ENCODE measurements around the gene MTUS2. TPM values are rescaled to one million over a fixed set of nuclear protein-coding genes. Genes with fewer than 3 reads are reported as not detected.

MTUS2 gene
- total and polyA plus RNA-seq, 2 experiments from 2014 or later, result 0.27 to 0.38 TPM

DNA sequence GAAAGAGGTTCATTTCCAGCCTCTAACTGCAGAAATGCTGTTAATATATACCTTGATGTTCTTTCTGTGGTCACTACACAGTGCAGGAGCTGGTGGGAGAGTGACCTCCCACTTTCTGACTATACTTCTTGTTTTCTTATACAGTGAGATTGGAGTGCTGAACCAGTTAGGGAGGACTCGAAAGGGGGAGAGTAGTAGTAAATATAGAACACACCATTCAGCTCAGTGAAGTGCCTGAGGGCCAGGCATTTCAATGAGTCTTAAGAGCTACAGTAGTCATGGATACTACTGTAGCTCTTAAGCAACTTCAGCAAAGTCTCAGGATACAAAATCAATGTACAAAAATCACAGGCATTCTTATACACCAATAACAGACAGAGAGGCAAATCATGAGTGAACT lies 372.9 kb downstream of the MTUS2 start:
- Histone ChIP-seq H3K36me3 (ENCODE audit: insufficient read depth) (no peaks in the 10 kb centered on the region), H3K79me2 (replicated peaks; ENCODE audit: insufficient read depth) (no peaks in the 10 kb centered on the region), H3K27ac (ENCODE audit: low read depth) (no peak overlapping the region), H3K4me3 (no peak overlapping the region), H4K20me1 (replicated peaks; ENCODE audit: insufficient read depth) (no peaks in the 10 kb centered on the region), H3K4me1 (ENCODE audit: insufficient read depth) (no peaks in the 10 kb centered on the region), H3K27me3 (ENCODE audit: insufficient read depth) (no peaks in the 10 kb centered on the region), H3K4me2 (no peak overlapping the region), H3K9me2 (ENCODE audit: insufficient read depth) (no peaks in the 10 kb centered on the region), H2AFZ (no peak overlapping the region), H3F3A (replicated peaks; ENCODE audit: low read depth) (no peaks in the 10 kb centered on the region)
- H3K9me3 Mint-ChIP-seq, result peaks cover 7% of the 10 kb centered on the region; the same call in 2 of the 3 replicates
- peaks cover 2% of the 10 kb centered on the region for H3K27me3 Mint-ChIP-seq (ENCODE audit: insufficient read depth, low read depth, poor library complexity)
- no peak for TF ChIP-seq EZH2phosphoT487 (IDR thresholded peaks at IDR 0.05; ENCODE audit: unreplicated experiment)
- H3K27ac Mint-ChIP-seq, result no peak overlapping the region
- H3K36me3 Mint-ChIP-seq (ENCODE audit: low read depth), result no peaks in the 10 kb centered on the region; the same call in 2 of the 3 replicates
- H3K4me1 Mint-ChIP-seq, result no peaks in the 10 kb centered on the region
- no peak for ATAC-seq
- H3K4me3 Mint-ChIP-seq, result no peak overlapping the region
- no peak for DNase-seq (ENCODE audit: low spot score)

DNA sequence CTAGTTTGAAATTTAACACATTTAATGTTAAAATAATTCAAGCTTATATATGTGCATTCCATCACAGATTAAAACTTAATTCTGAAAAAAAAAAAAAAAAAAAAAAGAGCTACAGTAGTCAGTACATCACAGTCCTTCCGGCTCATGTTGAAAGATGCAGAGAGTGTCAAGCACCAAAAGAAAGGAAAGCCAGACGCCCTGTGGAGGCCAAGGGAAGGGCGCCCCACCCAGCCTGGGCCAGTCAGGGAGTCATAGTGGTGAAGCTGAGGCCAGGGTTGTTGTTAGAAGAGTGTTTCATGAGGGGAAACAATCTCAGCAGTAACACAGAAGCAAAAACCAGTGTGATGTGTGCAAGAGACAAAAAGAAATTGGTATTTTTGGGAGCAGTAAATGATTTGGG lies 375.3 kb downstream of the MTUS2 start:
- H2AFZ ChIP-seq, result no peak overlapping the region
- H3K4me3 ChIP-seq, result no peak overlapping the region
- TF ChIP-seq CREB1 (CRISPR knock-in tag; IDR thresholded peaks at IDR 0.05; ENCODE audit: low read depth) (no peak), ZNF114 (CRISPR knock-in tag; IDR thresholded peaks at IDR 0.05) (no peak), POLR2AphosphoS5 (IDR thresholded peaks at IDR 0.05; ENCODE audit: low read depth) (no peak)
- TF ChIP-seq, protein P1, sequence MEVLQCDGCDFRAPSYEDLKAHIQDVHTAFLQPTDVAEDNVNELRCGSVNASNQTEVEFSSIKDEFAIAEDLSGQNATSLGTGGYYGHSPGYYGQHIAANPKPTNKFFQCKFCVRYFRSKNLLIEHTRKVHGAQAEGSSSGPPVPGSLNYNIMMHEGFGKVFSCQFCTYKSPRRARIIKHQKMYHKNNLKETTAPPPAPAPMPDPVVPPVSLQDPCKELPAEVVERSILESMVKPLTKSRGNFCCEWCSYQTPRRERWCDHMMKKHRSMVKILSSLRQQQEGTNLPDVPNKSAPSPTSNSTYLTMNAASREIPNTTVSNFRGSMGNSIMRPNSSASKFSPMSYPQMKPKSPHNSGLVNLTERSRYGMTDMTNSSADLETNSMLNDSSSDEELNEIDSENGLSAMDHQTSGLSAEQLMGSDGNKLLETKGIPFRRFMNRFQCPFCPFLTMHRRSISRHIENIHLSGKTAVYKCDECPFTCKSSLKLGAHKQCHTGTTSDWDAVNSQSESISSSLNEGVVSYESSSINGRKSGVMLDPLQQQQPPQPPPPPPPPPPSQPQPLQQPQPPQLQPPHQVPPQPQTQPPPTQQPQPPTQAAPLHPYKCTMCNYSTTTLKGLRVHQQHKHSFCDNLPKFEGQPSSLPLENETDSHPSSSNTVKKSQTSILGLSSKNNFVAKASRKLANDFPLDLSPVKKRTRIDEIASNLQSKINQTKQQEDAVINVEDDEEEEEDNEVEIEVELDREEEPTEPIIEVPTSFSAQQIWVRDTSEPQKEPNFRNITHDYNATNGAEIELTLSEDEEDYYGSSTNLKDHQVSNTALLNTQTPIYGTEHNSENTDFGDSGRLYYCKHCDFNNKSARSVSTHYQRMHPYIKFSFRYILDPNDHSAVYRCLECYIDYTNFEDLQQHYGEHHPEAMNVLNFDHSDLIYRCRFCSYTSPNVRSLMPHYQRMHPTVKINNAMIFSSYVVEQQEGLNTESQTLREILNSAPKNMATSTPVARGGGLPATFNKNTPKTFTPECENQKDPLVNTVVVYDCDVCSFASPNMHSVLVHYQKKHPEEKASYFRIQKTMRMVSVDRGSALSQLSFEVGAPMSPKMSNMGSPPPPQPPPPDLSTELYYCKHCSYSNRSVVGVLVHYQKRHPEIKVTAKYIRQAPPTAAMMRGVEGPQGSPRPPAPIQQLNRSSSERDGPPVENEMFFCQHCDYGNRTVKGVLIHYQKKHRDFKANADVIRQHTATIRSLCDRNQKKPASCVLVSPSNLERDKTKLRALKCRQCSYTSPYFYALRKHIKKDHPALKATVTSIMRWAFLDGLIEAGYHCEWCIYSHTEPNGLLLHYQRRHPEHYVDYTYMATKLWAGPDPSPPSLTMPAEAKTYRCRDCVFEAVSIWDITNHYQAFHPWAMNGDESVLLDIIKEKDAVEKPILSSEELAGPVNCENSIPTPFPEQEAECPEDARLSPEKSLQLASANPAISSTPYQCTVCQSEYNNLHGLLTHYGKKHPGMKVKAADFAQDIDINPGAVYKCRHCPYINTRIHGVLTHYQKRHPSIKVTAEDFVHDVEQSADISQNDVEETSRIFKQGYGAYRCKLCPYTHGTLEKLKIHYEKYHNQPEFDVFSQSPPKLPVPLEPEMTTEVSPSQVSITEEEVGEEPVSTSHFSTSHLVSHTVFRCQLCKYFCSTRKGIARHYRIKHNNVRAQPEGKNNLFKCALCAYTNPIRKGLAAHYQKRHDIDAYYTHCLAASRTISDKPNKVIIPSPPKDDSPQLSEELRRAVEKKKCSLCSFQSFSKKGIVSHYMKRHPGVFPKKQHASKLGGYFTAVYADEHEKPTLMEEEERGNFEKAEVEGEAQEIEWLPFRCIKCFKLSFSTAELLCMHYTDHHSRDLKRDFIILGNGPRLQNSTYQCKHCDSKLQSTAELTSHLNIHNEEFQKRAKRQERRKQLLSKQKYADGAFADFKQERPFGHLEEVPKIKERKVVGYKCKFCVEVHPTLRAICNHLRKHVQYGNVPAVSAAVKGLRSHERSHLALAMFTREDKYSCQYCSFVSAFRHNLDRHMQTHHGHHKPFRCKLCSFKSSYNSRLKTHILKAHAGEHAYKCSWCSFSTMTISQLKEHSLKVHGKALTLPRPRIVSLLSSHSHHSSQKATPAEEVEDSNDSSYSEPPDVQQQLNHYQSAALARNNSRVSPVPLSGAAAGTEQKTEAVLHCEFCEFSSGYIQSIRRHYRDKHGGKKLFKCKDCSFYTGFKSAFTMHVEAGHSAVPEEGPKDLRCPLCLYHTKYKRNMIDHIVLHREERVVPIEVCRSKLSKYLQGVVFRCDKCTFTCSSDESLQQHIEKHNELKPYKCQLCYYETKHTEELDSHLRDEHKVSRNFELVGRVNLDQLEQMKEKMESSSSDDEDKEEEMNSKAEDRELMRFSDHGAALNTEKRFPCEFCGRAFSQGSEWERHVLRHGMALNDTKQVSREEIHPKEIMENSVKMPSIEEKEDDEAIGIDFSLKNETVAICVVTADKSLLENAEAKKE (CRISPR knock-in tag; IDR thresholded peaks at IDR 0.05), result no peak
- TF ChIP-seq, protein P2, sequence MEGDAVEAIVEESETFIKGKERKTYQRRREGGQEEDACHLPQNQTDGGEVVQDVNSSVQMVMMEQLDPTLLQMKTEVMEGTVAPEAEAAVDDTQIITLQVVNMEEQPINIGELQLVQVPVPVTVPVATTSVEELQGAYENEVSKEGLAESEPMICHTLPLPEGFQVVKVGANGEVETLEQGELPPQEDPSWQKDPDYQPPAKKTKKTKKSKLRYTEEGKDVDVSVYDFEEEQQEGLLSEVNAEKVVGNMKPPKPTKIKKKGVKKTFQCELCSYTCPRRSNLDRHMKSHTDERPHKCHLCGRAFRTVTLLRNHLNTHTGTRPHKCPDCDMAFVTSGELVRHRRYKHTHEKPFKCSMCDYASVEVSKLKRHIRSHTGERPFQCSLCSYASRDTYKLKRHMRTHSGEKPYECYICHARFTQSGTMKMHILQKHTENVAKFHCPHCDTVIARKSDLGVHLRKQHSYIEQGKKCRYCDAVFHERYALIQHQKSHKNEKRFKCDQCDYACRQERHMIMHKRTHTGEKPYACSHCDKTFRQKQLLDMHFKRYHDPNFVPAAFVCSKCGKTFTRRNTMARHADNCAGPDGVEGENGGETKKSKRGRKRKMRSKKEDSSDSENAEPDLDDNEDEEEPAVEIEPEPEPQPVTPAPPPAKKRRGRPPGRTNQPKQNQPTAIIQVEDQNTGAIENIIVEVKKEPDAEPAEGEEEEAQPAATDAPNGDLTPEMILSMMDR (conservative IDR thresholded peaks at IDR 0.05; ENCODE audit: low read depth in 2 of 2), result peak; percentile 15 to 32; a peak in 3 of 4 replicates
- no peak overlapping the region for H3K27ac Mint-ChIP-seq
- no peaks in the 10 kb centered on the region; the same call in 2 of the 3 replicates for H3K36me3 Mint-ChIP-seq (ENCODE audit: low read depth)
- no peaks in the 10 kb centered on the region for H3K9me2 ChIP-seq (ENCODE audit: insufficient read depth)
- no peaks in the 10 kb centered on the region for H4K20me1 ChIP-seq (replicated peaks; ENCODE audit: insufficient read depth)
- H3K27ac ChIP-seq (ENCODE audit: low read depth), result no peak overlapping the region
- H3K9me3 Mint-ChIP-seq, result peaks cover 11% of the 10 kb centered on the region; the same call in 2 of the 3 replicates
- DNase-seq (ENCODE audit: low spot score), result peak; percentile 27
- peak; percentile 66 for ATAC-seq
- no peaks in the 10 kb centered on the region for H3K79me2 ChIP-seq (replicated peaks; ENCODE audit: insufficient read depth)
- H3K36me3 ChIP-seq (ENCODE audit: insufficient read depth), result no peaks in the 10 kb centered on the region
- H3K4me2 ChIP-seq, result no peak overlapping the region
- H3K27me3 Mint-ChIP-seq (ENCODE audit: insufficient read depth, low read depth, poor library complexity), result peaks cover 2% of the 10 kb centered on the region
- H3K4me1 ChIP-seq (ENCODE audit: insufficient read depth), result no peaks in the 10 kb centered on the region
- no peaks in the 10 kb centered on the region for H3K27me3 ChIP-seq (ENCODE audit: insufficient read depth)
- H3K4me3 Mint-ChIP-seq, result no peak overlapping the region
- no peaks in the 10 kb centered on the region for H3F3A ChIP-seq (replicated peaks; ENCODE audit: low read depth)
- no peaks in the 10 kb centered on the region for H3K4me1 Mint-ChIP-seq
